ENCODE results near the gene RSPH6A.
"Not testable (repeated sequence)": the region's sequence is repeated elsewhere in the genome, so short reads cannot be mapped to it uniquely, and the experiment has no call there.

The RSPH6A gene

GRCh38 chr19:45804140-45804958 lies 10.8 kb downstream of the RSPH6A start:
- no peak for DNase-seq (ENCODE audit: low read depth in 2 of 3, low spot score in 1 of 3)

GRCh38 chr19:45801603-45802175 lies 13.4 kb downstream of the RSPH6A start:
- DNase-seq (ENCODE audit: low read depth in 2 of 3, low spot score in 1 of 3): no peak

- no peak for DNase-seq (ENCODE audit: low read depth in 2 of 3, low spot score in 1 of 3)
Observed at GRCh38 chr19:45800070-45800553, 15.0 kb downstream of the RSPH6A start.

GRCh38 chr19:45799541-45799940 lies 15.6 kb downstream of the RSPH6A start:
- DNase-seq (ENCODE audit: low read depth in 2 of 3, low spot score in 1 of 3): not testable (repeated sequence)

GRCh38 chr19:45798995-45799517 lies 16.1 kb downstream of the RSPH6A start:
- DNase-seq (ENCODE audit: low read depth in 2 of 3, low spot score in 1 of 3): peak in 2 of 3 donors; percentile 34 to 52

- DNase-seq (ENCODE audit: low read depth in 2 of 3, low spot score in 1 of 3): no peak
Observed at GRCh38 chr19:45794627-45795026, 20.5 kb downstream of the RSPH6A start.

GRCh38 chr19:45793876-45794275 lies 21.2 kb downstream of the RSPH6A start:
- DNase-seq (ENCODE audit: low read depth in 2 of 3, low spot score in 1 of 3): no peak

- DNase-seq (ENCODE audit: low read depth in 2 of 3, low spot score in 1 of 3): no peak
Observed at GRCh38 chr19:45793178-45793564, 21.9 kb downstream of the RSPH6A start.

GRCh38 chr19:45792470-45793177 lies 22.5 kb downstream of the RSPH6A start, which contains the start of gene DMWD:
Gene DMWD (minus strand): TSS chr19:45792845. CDS start chr19:45792756, 89 bp downstream.
- peak; percentile 99 to 100 (median 99) for DNase-seq (ENCODE audit: low read depth in 2 of 3, low spot score in 1 of 3)

GRCh38 chr19:45791744-45792469 lies 23.2 kb downstream of the RSPH6A start:
- no peak for DNase-seq (ENCODE audit: low read depth in 2 of 3, low spot score in 1 of 3)

GRCh38 chr19:45790942-45791341 lies 24.2 kb downstream of the RSPH6A start:
- no peak for DNase-seq (ENCODE audit: low read depth in 2 of 3, low spot score in 1 of 3)

- DNase-seq (ENCODE audit: low read depth in 2 of 3, low spot score in 1 of 3): no peak
Observed at GRCh38 chr19:45789035-45789786, 25.9 kb downstream of the RSPH6A start.

GRCh38 chr19:45786533-45786894 lies 28.6 kb downstream of the RSPH6A start:
- no peak for DNase-seq (ENCODE audit: low read depth in 2 of 3, low spot score in 1 of 3)

- DNase-seq (ENCODE audit: low read depth in 2 of 3, low spot score in 1 of 3): no peak
Observed at GRCh38 chr19:45785781-45786532, 29.2 kb downstream of the RSPH6A start.

- DNase-seq (ENCODE audit: low read depth in 2 of 3, low spot score in 1 of 3): no peak
Observed at GRCh38 chr19:45785097-45785496, 30.0 kb downstream of the RSPH6A start.

GRCh38 chr19:45784096-45784495 lies 31.0 kb downstream of the RSPH6A start:
- no peak for DNase-seq (ENCODE audit: low read depth in 2 of 3, low spot score in 1 of 3)

GRCh38 chr19:45782820-45783785 lies 32.0 kb downstream of the RSPH6A start:
- no peak for DNase-seq (ENCODE audit: low read depth in 2 of 3, low spot score in 1 of 3)

GRCh38 chr19:45782162-45782691 lies 32.9 kb downstream of the RSPH6A start, which contains the start of gene DMPK:
Gene DMPK (minus strand): TSS chr19:45782490. CDS start chr19:45782352, 138 bp downstream.
- no peak for DNase-seq (ENCODE audit: low read depth in 2 of 3, low spot score in 1 of 3)

All from stimulated activated CD4-positive, alpha-beta T cell treated with anti-CD3 and anti-CD28 coated beads, Interleukin-12 subunit alpha, Interleukin-12 subunit beta, amount 100 ng/mL, for 48 hours (primary cell).